ENCODE results near the gene CPXM2. TPM values are rescaled to one million over a fixed set of nuclear protein-coding genes. Genes with fewer than 3 reads are reported as not detected.

CPXM2 gene
- polyA plus RNA-seq, 1 of the 3 experiments (the other 2 are of a cell fraction) = not detected

DNA sequence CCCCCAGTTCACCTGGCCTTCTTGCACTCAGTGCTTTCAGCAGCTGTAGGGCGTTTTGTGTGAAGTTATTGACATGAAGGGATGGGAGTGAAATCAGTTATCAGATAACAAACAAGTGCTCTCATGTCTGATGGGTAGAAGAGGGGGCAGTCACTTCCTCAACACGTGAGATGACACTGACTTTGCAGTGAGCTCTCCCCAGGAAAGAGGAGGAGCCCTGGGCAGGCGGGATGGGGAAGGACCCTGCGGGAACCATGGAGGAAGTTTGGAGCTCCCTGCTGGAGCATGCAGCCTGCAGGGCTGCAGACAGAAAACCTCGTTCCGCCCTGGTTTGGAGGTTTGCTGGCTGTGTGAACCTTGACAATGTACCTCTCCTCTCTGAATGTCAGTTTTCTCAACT is 186.8 kb downstream of the CPXM2 start:
- Histone ChIP-seq H2AFZ (ENCODE audit: low read depth) (no peak overlapping the region), H4K20me1 (ENCODE audit: insufficient read depth) (no peaks in the 10 kb centered on the region), H3K9me2 (no peaks in the 10 kb centered on the region), H3K27ac (ENCODE audit: low read depth in 2 of 2, low read length in 1 of 2) (no peak overlapping the region), H3K27me3 (ENCODE audit: insufficient read depth) (no peaks in the 10 kb centered on the region), H3K4me2 (no peak overlapping the region), H3K9ac (no peak overlapping the region), H3K4me1 (ENCODE audit: control insufficient read depth in 1 of 2, insufficient read depth in 2 of 2, low read depth in 1 of 2, low read length in 1 of 2) (no peaks in the 10 kb centered on the region), H3K36me3 (replicated peaks in 1 of 2; ENCODE audit: control insufficient read depth in 1 of 2, insufficient read depth in 2 of 2, low read length in 1 of 2) (no peaks in the 10 kb centered on the region), H3K9me3 (no peaks in the 10 kb centered on the region), H3K4me3 (ENCODE audit: low read depth in 2 of 2, low read length in 1 of 2) (no peak overlapping the region), H3K79me2 (ENCODE audit: insufficient read depth) (no peaks in the 10 kb centered on the region), H3F3A (replicated peaks; ENCODE audit: insufficient read depth) (no peaks in the 10 kb centered on the region)
- CTCF ChIA-PET = interaction anchor here (0.6 to 1.8 kb wide), 3 partner anchors 12 to 122 kb away, joined by 3 to 4 read pairs (median 3); no protein-coding TSS in a partner anchor
- POLR2A ChIA-PET = no interaction called here
- TF ChIP-seq RCOR1 (IDR thresholded peaks at IDR 0.05; ENCODE audit: low read length) (no peak), RFX5 (IDR thresholded peaks at IDR 0.05; ENCODE audit: low read length) (no peak), RXRA (IDR thresholded peaks at IDR 0.05; ENCODE audit: borderline replicate concordance, low read depth) (no peak), JUND (IDR thresholded peaks at IDR 0.05) (no peak), EP300 (IDR thresholded peaks at IDR 0.05; ENCODE audit: borderline replicate concordance in 1 of 2, low read depth in 1 of 2, low read length in 1 of 2) (no peak), FOXJ3 (CRISPR knock-in tag; IDR thresholded peaks at IDR 0.05) (no peak), MXI1 (IDR thresholded peaks at IDR 0.05; ENCODE audit: low read depth, low read length) (no peak), TAF1 (IDR thresholded peaks at IDR 0.05; ENCODE audit: borderline replicate concordance, low read depth, low read length) (no peak), NFIC (IDR thresholded peaks at IDR 0.05; ENCODE audit: borderline replicate concordance) (no peak), ELF1 (IDR thresholded peaks at IDR 0.05) (no peak), TCF12 (IDR thresholded peaks at IDR 0.05) (no peak), RAD21 (IDR thresholded peaks at IDR 0.05; ENCODE audit: low read length) (no peak), TEAD4 (IDR thresholded peaks at IDR 0.05; ENCODE audit: borderline replicate concordance, insufficient read depth) (no peak), SMC3 (IDR thresholded peaks at IDR 0.05; ENCODE audit: low read depth, low read length) (no peak), YY1 (IDR thresholded peaks at IDR 0.05; ENCODE audit: low read depth) (no peak), CHD2 (IDR thresholded peaks at IDR 0.05; ENCODE audit: low read length, partially characterized antibody) (no peak), SIN3A (IDR thresholded peaks at IDR 0.05; ENCODE audit: borderline replicate concordance, low read depth, low read length) (no peak), FOSL2 (IDR thresholded peaks at IDR 0.05; ENCODE audit: borderline replicate concordance, low read depth) (no peak)
- TF ChIP-seq, protein P1, sequence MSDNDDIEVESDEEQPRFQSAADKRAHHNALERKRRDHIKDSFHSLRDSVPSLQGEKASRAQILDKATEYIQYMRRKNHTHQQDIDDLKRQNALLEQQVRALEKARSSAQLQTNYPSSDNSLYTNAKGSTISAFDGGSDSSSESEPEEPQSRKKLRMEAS (IDR thresholded peaks at IDR 0.05; ENCODE audit: low read depth) = no peak
- TF ChIP-seq, protein P2, sequence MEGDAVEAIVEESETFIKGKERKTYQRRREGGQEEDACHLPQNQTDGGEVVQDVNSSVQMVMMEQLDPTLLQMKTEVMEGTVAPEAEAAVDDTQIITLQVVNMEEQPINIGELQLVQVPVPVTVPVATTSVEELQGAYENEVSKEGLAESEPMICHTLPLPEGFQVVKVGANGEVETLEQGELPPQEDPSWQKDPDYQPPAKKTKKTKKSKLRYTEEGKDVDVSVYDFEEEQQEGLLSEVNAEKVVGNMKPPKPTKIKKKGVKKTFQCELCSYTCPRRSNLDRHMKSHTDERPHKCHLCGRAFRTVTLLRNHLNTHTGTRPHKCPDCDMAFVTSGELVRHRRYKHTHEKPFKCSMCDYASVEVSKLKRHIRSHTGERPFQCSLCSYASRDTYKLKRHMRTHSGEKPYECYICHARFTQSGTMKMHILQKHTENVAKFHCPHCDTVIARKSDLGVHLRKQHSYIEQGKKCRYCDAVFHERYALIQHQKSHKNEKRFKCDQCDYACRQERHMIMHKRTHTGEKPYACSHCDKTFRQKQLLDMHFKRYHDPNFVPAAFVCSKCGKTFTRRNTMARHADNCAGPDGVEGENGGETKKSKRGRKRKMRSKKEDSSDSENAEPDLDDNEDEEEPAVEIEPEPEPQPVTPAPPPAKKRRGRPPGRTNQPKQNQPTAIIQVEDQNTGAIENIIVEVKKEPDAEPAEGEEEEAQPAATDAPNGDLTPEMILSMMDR (IDR thresholded peaks at IDR 0.05) = no peak
- DNase-seq = no peak
- 20% methylated on average over 6 of the region's 6 CpGs for WGBS (ENCODE audit: low lambda C conversion rate)

Measured in SK-N-SH (cell line).